Kasumi-1 (cell line): ENCODE data around the gene INPP4A.

Experiments used
- DNase-seq, 2 experiments: peaks; one replicate each; lab custom pipeline; 2025; lab: John Stamatoyannopoulos, UW

Gene INPP4A

DNA sequence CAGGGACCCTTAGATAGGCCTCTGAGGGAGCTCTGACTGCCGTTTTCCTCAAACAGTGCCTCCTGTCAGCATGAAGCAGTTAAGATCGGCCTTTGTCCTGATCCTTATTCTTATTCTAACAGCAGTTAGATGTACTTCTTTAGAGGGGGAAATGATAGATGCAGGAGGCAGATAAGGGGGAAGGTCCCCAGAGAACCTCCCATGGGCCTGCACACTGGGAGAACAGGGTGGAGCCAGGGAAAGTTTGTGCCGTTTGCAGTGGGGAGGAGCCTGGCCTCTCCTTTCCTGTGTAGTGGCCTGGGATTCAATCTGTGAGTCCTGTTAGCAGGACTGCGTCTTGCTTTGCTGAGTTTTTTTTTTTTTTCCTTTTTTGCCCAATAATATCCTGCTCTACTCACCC lies 7.9 kb upstream of the INPP4A start:
- no peak for DNase-seq

DNA sequence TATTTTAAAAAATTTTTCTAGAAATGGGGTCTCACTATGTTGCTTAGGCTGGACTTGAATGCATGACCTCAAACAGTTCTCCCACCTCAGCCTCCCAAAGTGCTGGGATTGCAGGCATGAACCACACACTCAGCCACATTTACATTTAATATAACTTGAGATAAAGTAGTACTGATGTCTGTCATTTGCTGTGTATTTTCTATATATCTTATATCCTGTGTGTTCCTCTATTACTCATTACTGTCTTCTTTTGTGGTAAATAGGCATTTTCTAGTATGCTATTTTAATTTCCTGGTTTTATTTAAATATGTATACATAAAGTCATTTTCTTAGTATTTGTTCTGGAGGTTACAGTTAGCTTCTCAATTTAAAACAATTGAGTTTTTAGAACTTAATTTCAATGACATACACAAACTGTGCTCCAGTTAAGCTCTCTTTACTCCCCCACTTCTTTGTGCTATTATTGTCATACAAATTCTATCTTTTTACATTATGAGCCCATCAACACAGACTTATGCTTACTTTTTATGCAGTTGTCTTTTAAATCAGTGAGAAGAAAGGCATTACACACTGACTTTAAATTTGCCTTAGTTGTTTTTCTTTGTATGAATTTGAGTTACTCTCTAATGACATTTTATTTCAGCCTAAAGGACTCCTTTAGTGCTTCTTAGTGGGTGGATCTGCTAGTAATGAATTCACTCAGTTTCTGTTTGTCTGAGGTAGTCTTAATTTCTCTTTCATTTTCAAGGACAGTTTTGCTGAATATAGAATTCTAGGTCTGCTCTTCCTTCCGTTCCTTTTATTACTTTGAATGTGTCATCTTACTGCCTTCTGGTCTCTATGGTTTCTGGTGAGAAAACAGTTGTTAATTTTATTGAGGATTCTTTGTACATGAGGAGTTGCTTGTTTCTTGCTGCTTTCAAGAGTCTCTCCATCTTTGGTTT lies 6.2 kb upstream of the INPP4A start:
- DNase-seq, result no peak

GRCh38 chr2:98441706-98442450 lies 2.8 kb upstream of the INPP4A start:
- no peak for DNase-seq

GRCh38 chr2:98442488-98442887 lies 2.2 kb upstream of the INPP4A start:
- no peak for DNase-seq

DNA sequence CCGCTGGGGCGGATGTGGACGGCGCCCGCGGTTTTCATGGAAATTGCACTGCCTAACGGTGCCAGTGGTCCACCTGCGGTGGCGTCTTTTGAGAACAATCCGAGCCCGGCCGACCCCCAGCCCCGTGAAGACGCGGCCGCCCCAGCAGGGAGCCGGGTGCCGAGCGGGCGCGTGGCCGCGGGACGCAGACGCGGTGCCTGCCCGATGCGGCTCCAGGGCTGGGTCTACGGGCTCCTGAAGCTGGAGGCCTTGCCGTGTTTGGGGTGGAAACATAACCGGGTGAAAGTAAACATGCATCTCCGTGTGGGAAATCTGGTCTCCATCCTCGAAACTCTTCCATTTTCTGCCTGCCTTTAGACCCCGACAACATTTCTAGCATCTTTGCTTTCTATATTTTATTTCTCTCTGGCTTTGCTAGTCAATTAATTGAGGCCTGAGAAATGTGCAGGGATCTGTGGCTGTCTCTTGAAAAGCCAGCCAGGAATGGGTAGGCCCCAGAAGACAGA lies 572 bp downstream of the INPP4A start:
- DNase-seq, result peak in 1 of 2 experiments; percentile 18

DNA sequence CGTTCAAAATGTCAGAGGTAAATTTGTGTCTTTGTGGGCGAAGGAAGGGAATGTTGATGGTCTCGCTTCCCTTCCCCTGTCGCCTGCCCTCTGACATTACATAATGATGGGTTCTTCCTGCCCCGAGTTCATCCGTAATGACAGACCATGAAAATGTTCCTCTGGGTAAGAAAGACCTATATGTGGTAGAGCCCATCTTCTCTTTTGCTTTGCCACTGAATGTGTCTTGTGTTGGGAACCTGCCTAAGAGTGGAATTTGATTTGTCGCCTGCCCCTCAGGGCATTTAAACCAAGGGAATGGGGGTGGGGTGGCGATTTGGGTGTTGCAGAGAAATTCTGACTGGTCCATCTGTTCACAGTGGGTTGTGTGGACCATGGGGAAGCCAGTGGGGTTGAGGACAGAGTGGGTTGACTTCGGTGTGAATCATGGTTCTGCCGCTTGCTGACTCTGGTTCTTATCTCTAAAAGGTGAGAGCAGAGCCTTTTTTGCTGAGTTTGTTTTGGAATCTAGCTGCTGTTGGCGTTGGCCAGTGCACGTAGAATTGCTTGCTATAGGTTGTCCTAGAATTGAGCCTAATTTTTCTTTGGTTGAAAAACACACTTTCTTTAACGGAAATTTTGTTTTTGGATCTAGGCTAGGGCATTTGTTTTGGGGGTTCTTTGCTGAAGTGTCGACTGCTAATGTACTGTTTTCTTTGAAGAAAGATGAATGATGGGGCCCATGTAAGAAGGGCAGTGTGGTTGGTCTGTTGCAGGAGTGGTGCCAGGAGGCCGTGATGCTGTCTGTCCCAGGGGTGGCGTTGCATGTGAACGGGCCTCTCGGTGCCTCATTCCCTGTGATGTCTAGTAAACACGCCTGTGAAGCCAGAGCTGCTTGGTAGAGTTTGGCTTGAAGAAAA lies 1.3 kb downstream of the INPP4A start:
- DNase-seq, result peak; percentile 22 to 25

DNA sequence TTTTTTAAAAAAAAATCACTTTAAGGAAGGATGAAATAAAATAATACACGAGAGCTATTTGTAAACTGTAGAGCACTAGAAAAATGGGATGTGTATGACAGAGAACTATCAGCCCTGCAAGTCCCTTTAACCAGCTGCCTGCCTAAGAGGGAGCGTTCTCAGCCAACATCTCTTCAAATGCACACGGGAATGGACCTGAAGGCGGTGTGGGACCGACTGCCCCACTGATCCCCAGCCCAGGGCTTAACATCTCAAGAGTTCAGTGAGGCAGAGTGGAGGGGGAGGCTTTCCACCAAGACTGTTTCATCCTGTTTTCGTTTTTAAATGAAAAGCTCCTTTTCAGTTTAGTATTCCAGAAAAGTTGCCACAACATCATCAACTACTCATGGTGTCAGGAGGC lies 2.2 kb downstream of the INPP4A start:
- DNase-seq, result no peak

DNA sequence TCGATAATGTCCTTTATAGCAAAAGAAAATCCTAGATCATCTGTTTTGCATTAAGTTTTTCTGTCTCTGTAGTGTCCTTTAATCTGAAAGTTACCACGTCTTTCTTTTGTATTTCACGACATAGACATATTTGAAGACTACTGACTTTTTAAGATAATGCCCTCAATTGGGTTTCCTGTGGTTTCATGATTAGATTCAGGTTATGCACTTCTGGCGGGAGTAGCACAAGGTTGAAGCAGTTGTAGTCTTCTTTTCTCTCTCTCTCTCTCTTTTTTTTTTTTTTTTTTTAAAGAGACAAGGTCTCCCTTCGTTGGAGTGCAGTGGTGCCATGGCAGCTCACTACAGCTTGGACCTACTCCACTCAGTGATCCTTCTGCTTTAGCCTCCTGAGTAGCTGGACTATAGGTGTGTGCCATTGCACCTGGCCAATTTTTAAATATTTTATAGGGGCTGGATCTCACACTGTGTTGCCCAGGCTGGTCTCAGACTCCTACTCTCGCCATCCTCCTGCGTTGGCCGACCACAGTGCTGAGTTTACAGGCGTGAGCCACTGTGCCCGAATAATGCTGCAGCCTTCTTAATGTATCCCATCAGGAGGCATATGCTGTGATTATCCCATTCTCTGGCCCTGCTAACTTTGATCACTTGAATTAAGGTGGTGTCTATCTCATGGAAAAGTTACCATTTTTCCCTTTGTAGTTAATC lies 3.9 kb downstream of the INPP4A start:
- DNase-seq, result no peak

DNA sequence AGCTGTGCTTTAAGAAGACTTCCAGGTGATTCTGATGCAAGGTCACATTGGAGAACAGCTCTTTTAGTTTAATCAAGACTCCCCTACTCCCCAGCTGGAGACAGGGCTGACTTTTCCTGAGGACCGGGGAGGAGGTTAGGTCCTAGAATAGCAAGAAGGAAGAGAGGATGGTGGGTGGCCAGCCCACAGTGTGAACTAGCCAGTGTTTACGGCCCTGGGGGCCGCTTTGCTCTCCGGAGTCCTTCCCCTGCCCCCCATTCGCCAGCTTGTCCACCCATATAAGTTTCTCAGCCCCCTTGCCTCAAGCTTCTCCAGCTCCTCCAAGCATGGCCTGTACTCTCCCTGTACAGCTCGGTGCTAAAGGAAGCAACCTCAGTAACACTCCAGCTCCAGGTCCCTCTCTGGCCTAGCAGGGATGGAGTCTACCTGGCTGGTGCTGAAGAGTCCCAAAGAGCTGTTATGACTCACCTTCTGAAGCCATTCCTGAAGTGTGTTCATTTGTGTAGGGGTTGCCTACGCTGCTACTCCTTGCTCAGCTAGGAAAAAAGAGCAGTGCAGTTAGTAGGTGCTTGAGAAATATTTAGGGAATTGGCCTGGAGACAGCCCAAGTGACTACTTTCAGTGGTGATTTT lies 7.9 kb downstream of the INPP4A start:
- no peak for DNase-seq

- DNase-seq, result no peak
Observed at GRCh38 chr2:98453083-98453482, 8.4 kb downstream of the INPP4A start.

DNA sequence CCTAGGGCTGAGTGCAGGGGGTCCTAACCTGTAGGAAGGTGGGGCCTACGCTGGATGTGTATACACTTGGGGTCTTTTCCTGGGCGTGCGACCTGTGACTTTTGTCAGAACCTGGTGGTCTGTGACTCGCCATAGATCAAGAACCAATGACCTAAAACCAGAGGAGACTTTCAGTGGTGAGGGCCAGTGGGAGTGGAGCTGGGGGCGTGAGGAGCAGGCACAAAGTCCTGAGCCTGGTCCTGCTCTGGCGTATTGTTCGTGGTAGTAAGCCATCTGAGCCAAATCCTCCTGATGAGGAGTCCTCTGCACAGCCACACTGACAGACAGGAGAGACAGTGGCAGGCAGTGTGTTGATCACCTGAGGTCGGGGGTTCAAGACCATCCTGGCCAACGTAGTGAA lies 8.9 kb downstream of the INPP4A start:
- no peak for DNase-seq

- DNase-seq, result no peak
Observed at GRCh38 chr2:98454073-98454472, 9.4 kb downstream of the INPP4A start.

DNA sequence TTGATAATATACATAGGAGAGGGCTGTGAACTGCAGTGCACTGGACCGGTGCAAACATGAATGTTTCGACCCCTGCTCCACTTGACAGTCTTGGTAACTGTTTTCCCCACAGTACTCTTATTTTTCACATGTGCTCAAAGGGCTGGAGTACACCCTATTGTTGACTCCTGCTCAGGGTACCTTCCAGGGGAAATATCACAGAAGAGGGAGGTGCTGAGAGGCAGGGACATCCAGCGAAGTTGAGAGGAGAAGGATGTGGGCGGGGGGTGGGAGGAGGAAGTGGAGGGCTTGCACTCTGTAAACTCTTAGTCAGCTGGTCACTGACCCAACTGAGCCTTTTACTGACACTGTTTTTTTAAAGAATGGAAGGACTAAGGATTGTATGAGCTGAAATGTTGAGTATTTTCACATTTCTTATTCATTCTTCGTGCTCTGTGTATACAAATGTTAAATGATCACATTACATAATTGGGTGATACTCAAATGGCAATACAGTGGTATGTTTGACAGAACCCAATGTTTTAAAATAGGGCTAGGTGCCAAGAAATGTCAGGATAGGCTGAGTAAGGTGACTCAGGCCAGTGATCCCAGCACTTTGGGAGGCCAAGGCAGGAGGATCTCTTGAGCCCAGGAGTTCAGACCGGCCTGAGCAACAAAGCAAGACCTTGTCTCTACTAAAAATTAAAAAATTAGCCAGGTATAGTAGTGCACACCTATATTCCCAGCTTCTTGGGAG lies 10.0 kb downstream of the INPP4A start:
- DNase-seq, result peak; percentile 57 to 62

DNA sequence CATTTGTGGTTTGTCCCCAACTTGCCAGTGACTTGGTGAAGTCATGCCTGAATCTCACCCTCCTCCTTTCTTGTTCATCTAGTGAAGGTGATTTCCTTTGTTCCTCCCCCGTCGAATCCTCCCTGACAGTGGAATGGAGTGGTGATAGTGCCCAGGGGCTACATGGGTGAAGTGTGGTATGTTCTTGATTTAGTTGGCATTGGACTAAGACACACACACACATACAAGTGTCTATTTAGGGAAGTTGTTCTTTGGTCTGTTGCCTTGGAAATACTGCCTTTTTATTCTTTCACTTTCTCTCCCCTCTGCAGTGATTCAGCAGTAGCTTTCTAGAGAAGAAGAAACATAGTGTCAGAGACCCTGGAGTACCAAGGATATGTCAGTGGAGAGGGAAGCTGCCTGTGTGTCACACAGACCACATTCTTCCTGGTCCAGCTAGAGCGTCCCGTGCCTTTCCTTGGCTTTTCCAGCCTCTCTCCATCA lies 10.9 kb downstream of the INPP4A start:
- peak; percentile 68 to 72 for DNase-seq

GRCh38 chr2:98457045-98457696 lies 12.5 kb downstream of the INPP4A start:
- no peak for DNase-seq

DNA sequence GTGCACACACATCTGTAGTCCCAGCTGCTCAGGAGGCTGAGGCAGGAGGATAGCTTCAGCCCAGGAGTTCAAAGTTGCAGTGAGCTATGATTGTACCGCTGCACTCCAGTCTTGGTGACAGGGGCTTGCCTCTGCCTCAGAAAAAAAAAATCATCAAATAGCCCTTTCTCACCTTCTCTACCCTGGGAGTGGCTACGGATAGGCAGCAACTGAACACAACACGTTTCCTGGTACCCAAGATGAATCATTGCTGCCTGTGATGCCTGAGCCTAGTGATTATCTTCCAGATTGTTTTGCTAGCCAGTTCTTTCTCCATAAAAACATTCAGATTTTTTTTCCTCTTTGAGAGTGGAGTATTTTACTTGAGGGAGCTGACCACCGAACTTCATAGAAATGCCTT lies 13.5 kb downstream of the INPP4A start:
- no peak for DNase-seq

- no peak for DNase-seq
Observed at GRCh38 chr2:98458667-98459380, 14.2 kb downstream of the INPP4A start.

DNA sequence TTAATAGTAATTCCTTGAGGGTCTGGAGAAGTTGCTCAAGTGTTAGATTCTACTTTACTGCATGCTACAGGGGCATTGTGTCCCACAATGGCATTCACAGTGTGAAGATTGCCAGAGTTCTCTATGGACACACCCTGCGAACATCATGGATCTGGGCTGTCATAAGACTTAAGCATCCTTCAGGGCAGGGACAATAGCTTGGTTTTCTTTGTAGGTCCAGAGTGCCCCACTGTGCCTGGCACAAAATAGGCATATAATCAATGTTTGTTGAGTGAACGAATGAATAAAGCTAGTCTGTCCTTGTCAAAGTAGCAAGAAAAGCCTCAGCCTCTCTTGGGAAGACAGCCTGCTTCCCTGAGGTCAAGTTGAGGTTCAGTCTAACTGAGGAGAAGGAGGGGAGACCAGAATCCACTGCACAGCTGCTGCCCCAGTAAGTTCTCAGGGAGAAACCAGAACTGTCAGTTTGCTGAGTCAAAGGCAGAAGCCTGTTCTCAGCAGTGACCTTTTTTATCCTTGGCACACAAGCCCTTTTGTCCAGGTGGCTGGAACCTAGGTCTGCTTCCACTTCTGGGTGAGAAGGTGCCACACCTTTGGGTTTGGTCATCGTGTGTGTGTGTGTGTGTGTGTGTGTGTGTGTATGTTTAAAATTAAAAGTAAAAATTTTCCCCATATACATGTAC lies 15.0 kb downstream of the INPP4A start:
- no peak for DNase-seq
